ENCODE results near the gene NBAS.

NBAS gene

DNA sequence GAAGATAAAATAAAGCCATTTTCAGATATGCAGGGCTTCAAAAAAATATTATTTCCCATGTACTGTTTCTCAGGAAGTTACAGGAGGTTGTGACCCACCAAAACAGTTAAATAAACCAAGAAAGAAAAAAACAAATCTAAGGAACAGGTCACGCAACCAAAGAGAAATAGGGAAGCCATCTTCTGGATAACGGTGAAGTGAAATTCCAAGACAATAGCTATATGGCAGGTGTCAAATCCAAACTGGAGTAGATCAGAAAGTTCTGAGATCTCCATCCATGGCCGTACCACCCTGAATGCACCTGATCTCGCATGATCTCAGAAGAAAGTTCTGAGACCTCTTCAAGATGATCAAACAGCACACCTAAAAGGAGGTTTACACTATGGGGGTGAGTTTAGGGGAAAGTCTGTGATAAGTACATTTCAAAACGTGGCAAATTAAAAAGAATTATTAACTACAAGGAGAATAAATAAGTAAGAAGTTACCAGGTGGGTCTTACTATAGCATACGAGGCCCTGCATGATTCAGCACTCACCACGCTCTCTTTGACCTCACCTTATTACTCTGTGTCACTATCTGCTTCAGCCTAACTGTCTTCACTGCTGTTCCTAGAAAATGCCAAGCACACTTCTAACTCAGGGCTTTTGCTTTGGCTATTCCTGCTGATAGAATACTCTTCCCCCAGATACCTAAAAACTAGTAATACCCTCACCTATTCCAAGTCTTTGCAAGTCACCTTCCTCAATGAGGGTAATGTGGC is 29.9 kb downstream of the NBAS start:
- TF ChIP-seq MEIS1 (CRISPR knock-in tag; IDR thresholded peaks at IDR 0.05; ENCODE audit: borderline replicate concordance), result no peak
- no peak for TF ChIP-seq SCRT1 (tag by site-specific recombination; IDR thresholded peaks at IDR 0.05; ENCODE audit: borderline replicate concordance)
- no peak for TF ChIP-seq HOXD13 (CRISPR knock-in tag; IDR thresholded peaks at IDR 0.05; ENCODE audit: borderline replicate concordance)
- no peak for TF ChIP-seq ZNF837 (tag by site-specific recombination; IDR thresholded peaks at IDR 0.05)
- TF ChIP-seq ZNF19 (tag by site-specific recombination; IDR thresholded peaks at IDR 0.05; ENCODE audit: low read depth), result no peak
- no peak for TF ChIP-seq YY2 (tag by site-specific recombination; IDR thresholded peaks at IDR 0.05)
- no peak for TF ChIP-seq ZNF341 (tag by site-specific recombination; IDR thresholded peaks at IDR 0.05; ENCODE audit: low read depth)
- CTCF ChIA-PET, result no interaction called here
- POLR2A ChIA-PET, result no interaction called here
- H3K4me3 ChIP-seq (ENCODE audit: low read depth, low read length), result no peak overlapping the region
- H3K9me3 ChIP-seq (ENCODE audit: control insufficient read depth, insufficient read depth, low read depth, low read length), result no peaks in the 10 kb centered on the region
- H3K36me3 ChIP-seq (ENCODE audit: control insufficient read depth in 2 of 2, insufficient read depth in 1 of 2, low read length in 2 of 2), result peaks cover 9 to 23% of the 10 kb centered on the region in 2 experiments
- H3K27ac ChIP-seq (ENCODE audit: extremely low read depth, low read depth, low read length), result no peak overlapping the region
- H3K4me1 ChIP-seq (ENCODE audit: control insufficient read depth, insufficient read depth, low read length), result no peaks in the 10 kb centered on the region

DNA sequence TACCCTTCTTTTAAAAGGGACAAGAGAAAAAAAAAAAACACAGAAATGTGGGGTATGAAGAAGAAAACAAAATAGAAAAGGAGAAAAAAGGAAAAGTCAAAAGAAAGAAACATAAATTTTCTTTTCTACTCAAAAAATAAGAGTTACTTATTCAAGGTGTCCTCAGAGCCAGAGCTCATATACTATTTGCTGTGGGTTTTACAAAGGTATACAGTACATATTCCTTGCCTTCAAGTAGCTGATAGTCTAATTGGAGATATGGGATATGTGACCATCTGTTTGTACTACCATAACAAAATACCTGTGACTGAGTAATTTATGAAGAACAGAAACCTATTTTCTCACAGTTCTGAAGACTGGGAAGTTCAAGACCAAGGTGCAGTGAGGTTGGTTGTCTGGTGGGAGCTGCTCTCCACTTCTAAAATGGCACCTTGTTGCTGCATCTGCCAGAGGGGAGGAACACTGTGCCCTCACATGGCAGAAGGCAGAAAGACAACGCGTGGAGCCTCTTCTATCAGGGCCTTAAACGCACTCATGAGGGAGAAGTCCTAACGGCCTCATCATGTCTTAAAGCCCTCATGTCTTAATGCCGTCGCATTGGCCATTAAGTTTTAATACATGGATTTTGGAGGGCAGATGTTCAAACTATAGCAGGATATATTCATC is 33.9 kb downstream of the NBAS start:
- POLR2A ChIA-PET, result no interaction called here
- TF ChIP-seq RBAK (tag by site-specific recombination; IDR thresholded peaks at IDR 0.05) (no peak), ZNF830 (tag by site-specific recombination; IDR thresholded peaks at IDR 0.05; ENCODE audit: low read depth) (no peak)
- TF ChIP-seq, protein P1, sequence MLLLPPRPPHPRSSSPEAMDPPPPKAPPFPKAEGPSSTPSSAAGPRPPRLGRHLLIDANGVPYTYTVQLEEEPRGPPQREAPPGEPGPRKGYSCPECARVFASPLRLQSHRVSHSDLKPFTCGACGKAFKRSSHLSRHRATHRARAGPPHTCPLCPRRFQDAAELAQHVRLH (tag by site-specific recombination; IDR thresholded peaks at IDR 0.05), result no peak
- CTCF ChIA-PET, result interaction anchor here (0.6 to 1.2 kb wide), 5 partner anchors 11 to 237 kb away, joined by 3 to 4 read pairs (median 3); no protein-coding TSS in a partner anchor
- Histone ChIP-seq H3K9me3 (ENCODE audit: control insufficient read depth, insufficient read depth, low read depth, low read length) (no peaks in the 10 kb centered on the region), H3K27ac (ENCODE audit: extremely low read depth, low read depth, low read length) (no peak overlapping the region), H3K36me3 (ENCODE audit: control insufficient read depth in 2 of 2, insufficient read depth in 1 of 2, low read length in 2 of 2) (peaks cover 7 to 8% of the 10 kb centered on the region in 2 experiments), H3K4me3 (ENCODE audit: low read depth, low read length) (no peak overlapping the region), H3K4me1 (ENCODE audit: control insufficient read depth, insufficient read depth, low read length) (no peaks in the 10 kb centered on the region)

DNA sequence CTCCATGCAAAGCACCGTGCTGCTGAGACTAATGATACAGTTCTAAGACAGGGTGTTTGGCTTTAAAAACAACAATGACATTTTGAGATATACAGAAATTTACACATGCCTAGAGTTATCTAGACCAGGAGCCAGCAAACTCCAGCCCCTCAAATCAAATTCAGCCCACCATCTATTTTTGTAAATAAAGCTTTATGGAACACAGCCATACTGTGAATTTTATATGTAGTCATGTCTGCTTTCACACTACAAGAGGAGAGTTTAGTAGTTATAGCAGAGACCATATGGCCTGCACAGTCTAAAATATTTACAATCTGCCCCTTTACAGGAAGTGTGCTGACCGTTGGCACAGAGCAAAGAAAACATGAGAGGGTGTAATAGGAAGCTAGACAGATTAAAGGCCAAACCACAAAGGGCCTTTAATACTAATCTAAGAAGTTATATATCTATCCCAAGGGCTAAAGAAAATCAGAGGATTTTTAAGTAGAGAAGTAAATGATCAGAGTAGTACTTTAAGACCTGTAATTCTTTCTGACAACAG is 39.4 kb downstream of the NBAS start:
- no peak overlapping the region for H3K4me3 ChIP-seq (ENCODE audit: low read depth, low read length)
- ChIA-PET CTCF (no interaction called here), POLR2A (no interaction called here)
- H3K36me3 ChIP-seq (ENCODE audit: control insufficient read depth in 2 of 2, insufficient read depth in 1 of 2, low read length in 2 of 2), result no peaks in the 10 kb centered on the region
- H3K27ac ChIP-seq (ENCODE audit: extremely low read depth, low read depth, low read length), result no peak overlapping the region
- no peaks in the 10 kb centered on the region for H3K4me1 ChIP-seq (ENCODE audit: control insufficient read depth, insufficient read depth, low read length)
- TF ChIP-seq ZNF560 (tag by site-specific recombination; IDR thresholded peaks at IDR 0.05; ENCODE audit: borderline replicate concordance), result no peak
- TF ChIP-seq, protein P2, sequence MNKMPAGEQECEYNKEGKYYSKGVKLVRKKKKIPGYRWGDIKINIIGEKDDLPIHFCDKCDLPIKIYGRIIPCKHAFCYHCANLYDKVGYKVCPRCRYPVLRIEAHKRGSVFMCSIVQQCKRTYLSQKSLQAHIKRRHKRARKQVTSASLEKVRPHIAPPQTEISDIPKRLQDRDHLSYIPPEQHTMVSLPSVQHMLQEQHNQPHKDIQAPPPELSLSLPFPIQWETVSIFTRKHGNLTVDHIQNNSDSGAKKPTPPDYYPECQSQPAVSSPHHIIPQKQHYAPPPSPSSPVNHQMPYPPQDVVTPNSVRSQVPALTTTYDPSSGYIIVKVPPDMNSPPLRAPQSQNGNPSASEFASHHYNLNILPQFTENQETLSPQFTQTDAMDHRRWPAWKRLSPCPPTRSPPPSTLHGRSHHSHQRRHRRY (tag by site-specific recombination; IDR thresholded peaks at IDR 0.05), result no peak
- no peak for TF ChIP-seq ZNF324 (tag by site-specific recombination; IDR thresholded peaks at IDR 0.05)
- no peak for TF ChIP-seq ZNF677 (tag by site-specific recombination; IDR thresholded peaks at IDR 0.05)
- TF ChIP-seq ZNF335 (tag by site-specific recombination; conservative IDR thresholded peaks at IDR 0.05), result no peak
- TF ChIP-seq SP7 (tag by site-specific recombination; IDR thresholded peaks at IDR 0.05), result no peak
- TF ChIP-seq, protein P3, sequence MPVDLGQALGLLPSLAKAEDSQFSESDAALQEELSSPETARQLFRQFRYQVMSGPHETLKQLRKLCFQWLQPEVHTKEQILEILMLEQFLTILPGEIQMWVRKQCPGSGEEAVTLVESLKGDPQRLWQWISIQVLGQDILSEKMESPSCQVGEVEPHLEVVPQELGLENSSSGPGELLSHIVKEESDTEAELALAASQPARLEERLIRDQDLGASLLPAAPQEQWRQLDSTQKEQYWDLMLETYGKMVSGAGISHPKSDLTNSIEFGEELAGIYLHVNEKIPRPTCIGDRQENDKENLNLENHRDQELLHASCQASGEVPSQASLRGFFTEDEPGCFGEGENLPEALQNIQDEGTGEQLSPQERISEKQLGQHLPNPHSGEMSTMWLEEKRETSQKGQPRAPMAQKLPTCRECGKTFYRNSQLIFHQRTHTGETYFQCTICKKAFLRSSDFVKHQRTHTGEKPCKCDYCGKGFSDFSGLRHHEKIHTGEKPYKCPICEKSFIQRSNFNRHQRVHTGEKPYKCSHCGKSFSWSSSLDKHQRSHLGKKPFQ (tag by site-specific recombination; IDR thresholded peaks at IDR 0.05), result no peak
- TF ChIP-seq, protein P4, sequence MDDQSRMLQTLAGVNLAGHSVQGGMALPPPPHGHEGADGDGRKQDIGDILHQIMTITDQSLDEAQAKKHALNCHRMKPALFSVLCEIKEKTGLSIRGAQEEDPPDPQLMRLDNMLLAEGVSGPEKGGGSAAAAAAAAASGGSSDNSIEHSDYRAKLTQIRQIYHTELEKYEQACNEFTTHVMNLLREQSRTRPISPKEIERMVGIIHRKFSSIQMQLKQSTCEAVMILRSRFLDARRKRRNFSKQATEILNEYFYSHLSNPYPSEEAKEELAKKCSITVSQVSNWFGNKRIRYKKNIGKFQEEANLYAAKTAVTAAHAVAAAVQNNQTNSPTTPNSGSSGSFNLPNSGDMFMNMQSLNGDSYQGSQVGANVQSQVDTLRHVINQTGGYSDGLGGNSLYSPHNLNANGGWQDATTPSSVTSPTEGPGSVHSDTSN (CRISPR knock-in tag; IDR thresholded peaks at IDR 0.05), result no peak
- no peak for TF ChIP-seq ZNF146 (tag by site-specific recombination; IDR thresholded peaks at IDR 0.05)
- TF ChIP-seq, protein P5, sequence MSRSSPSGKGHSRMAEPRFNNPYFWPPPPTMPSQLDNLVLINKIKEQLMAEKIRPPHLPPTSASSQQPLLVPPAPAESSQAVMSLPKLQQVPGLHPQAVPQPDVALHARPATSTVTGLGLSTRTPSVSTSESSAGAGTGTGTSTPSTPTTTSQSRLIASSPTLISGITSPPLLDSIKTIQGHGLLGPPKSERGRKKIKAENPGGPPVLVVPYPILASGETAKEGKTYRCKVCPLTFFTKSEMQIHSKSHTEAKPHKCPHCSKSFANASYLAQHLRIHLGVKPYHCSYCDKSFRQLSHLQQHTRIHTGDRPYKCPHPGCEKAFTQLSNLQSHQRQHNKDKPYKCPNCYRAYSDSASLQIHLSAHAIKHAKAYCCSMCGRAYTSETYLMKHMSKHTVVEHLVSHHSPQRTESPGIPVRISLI (tag by site-specific recombination; IDR thresholded peaks at IDR 0.05), result no peak
- no peak for TF ChIP-seq ZBTB1 (tag by site-specific recombination; IDR thresholded peaks at IDR 0.05)
- TF ChIP-seq ZIC2 (tag by site-specific recombination; IDR thresholded peaks at IDR 0.05), result no peak
- no peak for TF ChIP-seq ZNF138 (tag by site-specific recombination; IDR thresholded peaks at IDR 0.05; ENCODE audit: borderline replicate concordance)
- no peak for TF ChIP-seq SCRT2 (tag by site-specific recombination; IDR thresholded peaks at IDR 0.05)
- TF ChIP-seq ZNF776 (tag by site-specific recombination; IDR thresholded peaks at IDR 0.05; ENCODE audit: borderline replicate concordance), result no peak
- H3K9me3 ChIP-seq (ENCODE audit: control insufficient read depth, insufficient read depth, low read depth, low read length), result no peaks in the 10 kb centered on the region
